CD4-positive, alpha-beta T cell (primary cell): ENCODE data around the gene ARPIN. TPM values are rescaled to one million over a fixed set of nuclear protein-coding genes. Genes with fewer than 3 reads are reported as not detected.

Source experiments
- ATAC-seq: fragments of 200-7000 bp; cut with Tn5 transposase; one replicate; pipeline ENCODE4 v1.10.0; 2022; ENCODE audit warnings: mild to moderate bottlenecking; ENCODE audit not compliant: poor library complexity
- CTCF ChIA-PET: fragments of 350-600 bp; sonication (Branson Sonifier 250); formaldehyde crosslinking; loops from one replicate; lab custom pipeline; 2021; ENCODE audit warnings: antibody characterized with exemption, inconsistent platforms; lab: Charles Lee
- POLR2A ChIA-PET: fragments of 350-600 bp; sonication (Branson Sonifier 250); formaldehyde crosslinking; loops from one replicate; lab custom pipeline; 2021; ENCODE audit warnings: antibody characterized with exemption, inconsistent platforms; lab: Charles Lee
- DNase-seq, 14 experiments: peaks; one replicate each; pipeline ENCODE4 v3.0.0-alpha.2; 2013 to 2020; ENCODE audit warnings: mixed read lengths in 2 of 14
- H3K27ac ChIP-seq, 2 donors: one replicate each; pipeline versions ENCODE4 v1.5.1 to v1.7.0; 2013; ENCODE audit warnings: low read length in 2 of 2, low read depth in 1 of 2, mild to moderate bottlenecking in 1 of 2
- H3K27me3 ChIP-seq, 2 experiments: 1 replicate in 1 of 2; 2 replicates in 1 of 2; pipeline versions ENCODE4 v1.6.1 to v1.7.0; 2013; ENCODE audit warnings: low read length in 2 of 2, control low read depth in 1 of 2, mild to moderate bottlenecking in 1 of 2, moderate library complexity in 1 of 2; ENCODE audit not compliant: insufficient read depth in 2 of 2, control insufficient read depth in 1 of 2
- H3K36me3 ChIP-seq: one replicate; pipeline ENCODE4 v1.6.1; 2013; ENCODE audit warnings: low read length, control low read depth; ENCODE audit not compliant: insufficient read depth
- H3K4me1 ChIP-seq: one replicate; pipeline ENCODE4 v1.6.1; 2013; ENCODE audit warnings: low read length, control low read depth; ENCODE audit not compliant: insufficient read depth
- H3K4me3 ChIP-seq: one replicate; pipeline ENCODE4 v1.5.1; 2013; ENCODE audit warnings: mild to moderate bottlenecking, low read length, moderate library complexity
- H3K9me3 ChIP-seq, 2 experiments: 1 replicate in 1 of 2; 2 replicates in 1 of 2; pipeline versions ENCODE4 v1.6.1 to v1.7.0; 2013; ENCODE audit warnings: low read length in 2 of 2, mild to moderate bottlenecking in 2 of 2, control low read depth in 1 of 2, moderate library complexity in 1 of 2; ENCODE audit not compliant: control insufficient read depth in 1 of 2, insufficient read depth in 1 of 2
- H3K27ac Mint-ChIP-seq: one replicate; pipeline ENCODE4 v1.8.0; 2020; ENCODE audit warnings: mixed read lengths
- H3K27me3 Mint-ChIP-seq: one replicate; pipeline ENCODE4 v1.8.0; 2021; ENCODE audit warnings: mixed read lengths
- H3K36me3 Mint-ChIP-seq: one replicate; pipeline ENCODE4 v1.8.0; 2021; ENCODE audit warnings: low read depth, mixed read lengths
- H3K4me1 Mint-ChIP-seq: one replicate; pipeline ENCODE4 v1.8.0; 2021; ENCODE audit warnings: low read depth, mixed read lengths
- H3K4me3 Mint-ChIP-seq: one replicate; pipeline ENCODE4 v1.8.0; 2020; ENCODE audit warnings: mild to moderate bottlenecking, mixed read lengths
- H3K9me3 Mint-ChIP-seq: one replicate; pipeline ENCODE4 v1.8.0; 2020; ENCODE audit warnings: mixed read lengths
- CTCF ChIP-seq: fragments of 200-600 bp; IDR thresholded peaks from one replicate; pipeline ENCODE4 v1.8.0; 2022; ENCODE audit warnings: antibody characterized with exemption, mild to moderate bottlenecking
- intact Hi-C, 2 experiments: fragments of 100-400 bp; cut with DNase I in 1 of 2; cut with micrococcal nuclease in 1 of 2; formaldehyde crosslinking; loops; one replicate each; pipeline versions ENCODE4 v1.15.1 to v1.9.0; 2023 to 2025; cut with DNase I, micrococcal nuclease
- total RNA-seq, 174 experiments: library from RNA in 2 of 174; stranded (reverse) in 2 of 174; gene quantifications; one replicate each; pipeline ENCODE4 v1.2.3 and lab custom pipeline; 2021 to 2026

The ARPIN gene
- total RNA-seq, 2 experiments from 2014 or later = not detected

- H3K9me3 Mint-ChIP-seq = no peaks in the 10 kb centered on the region
- H3K4me1 ChIP-seq = no peaks in the 10 kb centered on the region
- peaks cover 77% of the 10 kb centered on the region for H3K36me3 Mint-ChIP-seq
- no peak for ATAC-seq
- no peaks in the 10 kb centered on the region for H3K9me3 ChIP-seq
- H3K36me3 ChIP-seq = peaks cover 45% of the 10 kb centered on the region
- no peaks in the 10 kb centered on the region for H3K27me3 ChIP-seq
- CTCF ChIA-PET = no interaction called here
- no peak for TF ChIP-seq CTCF
- H3K27ac ChIP-seq = no peak overlapping the region
- H3K4me3 Mint-ChIP-seq = no peak overlapping the region
- intact Hi-C loops = no loop called here
- H3K4me1 Mint-ChIP-seq = no peaks in the 10 kb centered on the region
- H3K4me3 ChIP-seq = no peak overlapping the region
- no peak overlapping the region for H3K27ac Mint-ChIP-seq
- no peak for DNase-seq
- no peaks in the 10 kb centered on the region for H3K27me3 Mint-ChIP-seq
- POLR2A ChIA-PET = no interaction called here
Observed at GRCh38 chr15:89880727-89881126, 32.0 kb downstream of the ARPIN start.

GRCh38 chr15:89878323-89878722 lies 34.4 kb downstream of the ARPIN start:
- intact Hi-C loops = no loop called here
- ATAC-seq = no peak
- Histone ChIP-seq H3K27ac (no peak overlapping the region), H3K27me3 (no peaks in the 10 kb centered on the region), H3K36me3 (peaks cover 33% of the 10 kb centered on the region), H3K9me3 (no peaks in the 10 kb centered on the region), H3K4me1 (peaks cover 5% of the 10 kb centered on the region), H3K4me3 (no peak overlapping the region)
- ChIA-PET POLR2A (no interaction called here), CTCF (no interaction called here)
- Mint-ChIP-seq H3K27me3 (no peaks in the 10 kb centered on the region), H3K4me1 (peaks cover 7% of the 10 kb centered on the region), H3K27ac (no peak overlapping the region), H3K4me3 (no peak overlapping the region), H3K9me3 (no peaks in the 10 kb centered on the region), H3K36me3 (peaks cover 68% of the 10 kb centered on the region)
- TF ChIP-seq CTCF = no peak
- DNase-seq = no peak

GRCh38 chr15:89877083-89877425 lies 35.7 kb downstream of the ARPIN start:
- Histone ChIP-seq H3K27me3 (no peaks in the 10 kb centered on the region), H3K27ac (no peak overlapping the region), H3K36me3 (peaks cover 30% of the 10 kb centered on the region), H3K9me3 (no peaks in the 10 kb centered on the region), H3K4me1 (peaks cover 5% of the 10 kb centered on the region), H3K4me3 (no peak overlapping the region)
- H3K9me3 Mint-ChIP-seq = no peaks in the 10 kb centered on the region
- ATAC-seq = no peak
- no peaks in the 10 kb centered on the region for H3K27me3 Mint-ChIP-seq
- H3K4me3 Mint-ChIP-seq = no peak overlapping the region
- H3K36me3 Mint-ChIP-seq = peaks cover 67% of the 10 kb centered on the region
- H3K4me1 Mint-ChIP-seq = peaks cover 7% of the 10 kb centered on the region
- ChIA-PET CTCF (no interaction called here), POLR2A (no interaction called here)
- DNase-seq = no peak
- no peak for TF ChIP-seq CTCF
- intact Hi-C loops = loop anchor here in 1 of 2 experiments (2.0 kb wide), 1 partner anchor 136 kb away; no protein-coding TSS in a partner anchor
- H3K27ac Mint-ChIP-seq = no peak overlapping the region
